Ishikawa (cell line): ENCODE measurements around the gene GAK.

Experiments
- CEBPB ChIP-seq: IDR thresholded peaks from 2 replicates; pipeline ENCODE4 v1.6.1; 2012
- CREB1 ChIP-seq: IDR thresholded peaks from 2 replicates; pipeline ENCODE4 v1.6.1; 2012; ENCODE audit warnings: low read depth
- EGR1 ChIP-seq: IDR thresholded peaks from 2 replicates; pipeline ENCODE4 v1.6.1; 2012
- EP300 ChIP-seq: IDR thresholded peaks from 2 replicates; pipeline ENCODE4 v1.6.1; 2012; ENCODE audit warnings: borderline replicate concordance
- FOXM1 ChIP-seq: IDR thresholded peaks from 2 replicates; pipeline ENCODE4 v1.6.1; 2012; ENCODE audit warnings: low read depth, borderline replicate concordance
- NFIC ChIP-seq: IDR thresholded peaks from 2 replicates; pipeline ENCODE4 v1.6.1; 2012
- RAD21 ChIP-seq: IDR thresholded peaks from 2 replicates; pipeline ENCODE4 v1.6.1; 2012; ENCODE audit warnings: low read depth
- TAF1 ChIP-seq: IDR thresholded peaks from 2 replicates; pipeline ENCODE4 v1.6.1; 2012; ENCODE audit warnings: low read depth, mild to moderate bottlenecking
- TCF12 ChIP-seq: IDR thresholded peaks from 2 replicates; pipeline ENCODE4 v1.6.1; 2012; ENCODE audit warnings: low read depth
- TEAD4 ChIP-seq: IDR thresholded peaks from 2 replicates; pipeline ENCODE4 v1.6.1; 2012
- USF1 ChIP-seq: IDR thresholded peaks from 2 replicates; pipeline ENCODE4 v1.6.1; 2012
- YY1 ChIP-seq: IDR thresholded peaks from 2 replicates; pipeline ENCODE4 v1.6.1; 2012; ENCODE audit warnings: low read depth
- ZBTB7A ChIP-seq: IDR thresholded peaks from 2 replicates; pipeline ENCODE4 v1.6.1; 2012; ENCODE audit warnings: low read depth
- TF ChIP-seq, protein P1 (sequence below): IDR thresholded peaks from 2 replicates; pipeline ENCODE4 v1.6.1; 2012
- TF ChIP-seq, protein P2 (sequence below): IDR thresholded peaks from 2 replicates; pipeline ENCODE4 v1.6.1; 2012; ENCODE audit warnings: low read depth, mild to moderate bottlenecking

The GAK gene

DNA sequence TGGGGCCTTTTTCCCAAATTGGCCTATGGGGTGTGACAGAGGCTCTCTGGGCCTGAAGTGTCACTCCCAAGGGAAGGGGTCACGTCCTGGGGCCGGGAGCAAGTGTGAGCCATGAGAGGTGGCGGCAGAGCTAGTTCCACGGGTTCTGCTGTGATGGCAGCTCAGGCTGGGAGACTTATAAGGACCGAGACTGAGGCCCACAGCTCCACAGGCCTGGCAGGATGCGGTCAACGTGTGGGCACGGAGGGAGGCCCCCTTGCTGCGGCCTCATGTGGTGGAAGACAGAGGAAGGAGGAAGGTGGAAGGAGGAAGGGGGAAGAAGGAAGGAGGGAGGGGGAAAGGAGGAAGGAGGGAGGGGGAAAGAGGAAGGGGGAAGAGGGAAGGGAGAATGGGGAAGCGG, 99.0 kb downstream of the GAK start:
- TF ChIP-seq RAD21: no peak
- TF ChIP-seq EP300: no peak
- TF ChIP-seq CREB1: no peak
- TF ChIP-seq, protein P1, sequence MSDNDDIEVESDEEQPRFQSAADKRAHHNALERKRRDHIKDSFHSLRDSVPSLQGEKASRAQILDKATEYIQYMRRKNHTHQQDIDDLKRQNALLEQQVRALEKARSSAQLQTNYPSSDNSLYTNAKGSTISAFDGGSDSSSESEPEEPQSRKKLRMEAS: no peak
- TF ChIP-seq TCF12: no peak
- TF ChIP-seq TAF1: no peak
- TF ChIP-seq, protein P2, sequence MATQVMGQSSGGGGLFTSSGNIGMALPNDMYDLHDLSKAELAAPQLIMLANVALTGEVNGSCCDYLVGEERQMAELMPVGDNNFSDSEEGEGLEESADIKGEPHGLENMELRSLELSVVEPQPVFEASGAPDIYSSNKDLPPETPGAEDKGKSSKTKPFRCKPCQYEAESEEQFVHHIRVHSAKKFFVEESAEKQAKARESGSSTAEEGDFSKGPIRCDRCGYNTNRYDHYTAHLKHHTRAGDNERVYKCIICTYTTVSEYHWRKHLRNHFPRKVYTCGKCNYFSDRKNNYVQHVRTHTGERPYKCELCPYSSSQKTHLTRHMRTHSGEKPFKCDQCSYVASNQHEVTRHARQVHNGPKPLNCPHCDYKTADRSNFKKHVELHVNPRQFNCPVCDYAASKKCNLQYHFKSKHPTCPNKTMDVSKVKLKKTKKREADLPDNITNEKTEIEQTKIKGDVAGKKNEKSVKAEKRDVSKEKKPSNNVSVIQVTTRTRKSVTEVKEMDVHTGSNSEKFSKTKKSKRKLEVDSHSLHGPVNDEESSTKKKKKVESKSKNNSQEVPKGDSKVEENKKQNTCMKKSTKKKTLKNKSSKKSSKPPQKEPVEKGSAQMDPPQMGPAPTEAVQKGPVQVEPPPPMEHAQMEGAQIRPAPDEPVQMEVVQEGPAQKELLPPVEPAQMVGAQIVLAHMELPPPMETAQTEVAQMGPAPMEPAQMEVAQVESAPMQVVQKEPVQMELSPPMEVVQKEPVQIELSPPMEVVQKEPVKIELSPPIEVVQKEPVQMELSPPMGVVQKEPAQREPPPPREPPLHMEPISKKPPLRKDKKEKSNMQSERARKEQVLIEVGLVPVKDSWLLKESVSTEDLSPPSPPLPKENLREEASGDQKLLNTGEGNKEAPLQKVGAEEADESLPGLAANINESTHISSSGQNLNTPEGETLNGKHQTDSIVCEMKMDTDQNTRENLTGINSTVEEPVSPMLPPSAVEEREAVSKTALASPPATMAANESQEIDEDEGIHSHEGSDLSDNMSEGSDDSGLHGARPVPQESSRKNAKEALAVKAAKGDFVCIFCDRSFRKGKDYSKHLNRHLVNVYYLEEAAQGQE: no peak
- no peak for TF ChIP-seq USF1
- TF ChIP-seq ZBTB7A: no peak
- TF ChIP-seq YY1: no peak

- TF ChIP-seq ZBTB7A (no peak), RAD21 (no peak), USF1 (no peak), CREB1 (no peak), EP300 (no peak), NFIC (no peak), TCF12 (no peak), FOXM1 (no peak), EGR1 (no peak), TAF1 (no peak), YY1 (no peak)
- TF ChIP-seq, protein P2: no peak
- TF ChIP-seq, protein P1: no peak
Observed at GRCh38 chr4:832536-832935, 99.6 kb downstream of the GAK start.

GRCh38 chr4:832108-832507, 100.0 kb downstream of the GAK start:
- TF ChIP-seq NFIC (no peak), EP300 (no peak)
- TF ChIP-seq, protein P2: no peak

DNA sequence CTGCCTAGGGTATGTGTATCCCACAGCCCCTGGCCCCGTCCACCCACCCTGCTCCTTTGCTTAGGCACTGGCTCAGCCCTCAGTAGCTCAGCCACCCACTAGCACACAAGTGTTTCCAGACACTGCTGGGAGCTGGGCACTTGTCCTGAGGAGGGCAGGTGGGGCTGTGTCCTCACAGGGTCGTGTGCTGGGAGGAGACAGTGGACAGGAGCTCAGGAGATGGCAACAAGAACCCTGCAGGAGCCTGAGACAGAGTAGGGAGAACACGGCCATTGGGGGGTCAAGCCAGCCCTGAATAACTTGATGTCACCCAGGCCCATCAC, 100.7 kb downstream of the GAK start:
- TF ChIP-seq YY1: no peak
- no peak for TF ChIP-seq RAD21
- no peak for TF ChIP-seq EGR1
- TF ChIP-seq TEAD4: no peak
- TF ChIP-seq, protein P2: no peak
- TF ChIP-seq, protein P1: no peak
- TF ChIP-seq EP300: no peak
- no peak for TF ChIP-seq TCF12
- no peak for TF ChIP-seq FOXM1
- TF ChIP-seq CREB1: no peak
- no peak for TF ChIP-seq ZBTB7A
- TF ChIP-seq USF1: no peak
- no peak for TF ChIP-seq CEBPB
- TF ChIP-seq NFIC: no peak
- TF ChIP-seq TAF1: no peak
